ENCODE results near the gene LRATD1. TPM values are rescaled to one million over a fixed set of nuclear protein-coding genes. Genes with fewer than 3 reads are reported as not detected.
"Not testable (repeated sequence)": the region's sequence is repeated elsewhere in the genome, so short reads cannot be mapped to it uniquely, and the experiment has no call there.

LRATD1 gene
- total and polyA plus RNA-seq, 10 of the 15 experiments (the other 5 are each of a cell fraction or from before 2014, with no cell fraction given): 0.02 TPM; not detected in 9

DNA sequence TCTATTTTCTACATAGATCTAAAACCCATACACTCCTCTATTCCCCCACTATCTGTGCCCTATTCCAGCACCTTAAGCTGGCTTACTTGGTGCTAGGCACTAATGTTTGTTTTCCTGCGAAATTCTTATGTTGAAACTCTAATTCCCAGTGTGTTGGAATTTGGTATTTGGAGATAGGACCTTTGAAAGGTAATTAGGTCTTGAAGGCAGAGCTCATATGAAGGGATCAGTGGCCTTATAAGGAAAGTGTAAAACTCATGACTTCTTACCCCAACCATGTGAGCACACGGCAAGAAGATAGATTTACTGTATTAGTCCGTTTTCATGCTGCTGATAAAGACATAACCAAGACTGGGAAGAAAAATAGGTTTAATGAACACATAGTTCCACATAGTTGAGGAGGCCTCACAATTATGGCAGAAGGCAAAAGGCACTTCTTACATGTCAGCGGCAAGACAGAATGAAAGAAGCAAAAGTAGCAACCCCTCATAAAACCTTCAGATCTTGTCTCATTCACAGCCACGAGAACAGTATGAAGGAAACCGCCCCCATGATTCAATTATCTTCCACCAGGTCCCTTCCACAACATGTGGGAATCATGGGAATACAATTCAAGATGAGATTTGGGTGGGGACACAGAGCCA lies 10.5 kb upstream of the LRATD1 start (continued):
- TF ChIP-seq, protein P1, sequence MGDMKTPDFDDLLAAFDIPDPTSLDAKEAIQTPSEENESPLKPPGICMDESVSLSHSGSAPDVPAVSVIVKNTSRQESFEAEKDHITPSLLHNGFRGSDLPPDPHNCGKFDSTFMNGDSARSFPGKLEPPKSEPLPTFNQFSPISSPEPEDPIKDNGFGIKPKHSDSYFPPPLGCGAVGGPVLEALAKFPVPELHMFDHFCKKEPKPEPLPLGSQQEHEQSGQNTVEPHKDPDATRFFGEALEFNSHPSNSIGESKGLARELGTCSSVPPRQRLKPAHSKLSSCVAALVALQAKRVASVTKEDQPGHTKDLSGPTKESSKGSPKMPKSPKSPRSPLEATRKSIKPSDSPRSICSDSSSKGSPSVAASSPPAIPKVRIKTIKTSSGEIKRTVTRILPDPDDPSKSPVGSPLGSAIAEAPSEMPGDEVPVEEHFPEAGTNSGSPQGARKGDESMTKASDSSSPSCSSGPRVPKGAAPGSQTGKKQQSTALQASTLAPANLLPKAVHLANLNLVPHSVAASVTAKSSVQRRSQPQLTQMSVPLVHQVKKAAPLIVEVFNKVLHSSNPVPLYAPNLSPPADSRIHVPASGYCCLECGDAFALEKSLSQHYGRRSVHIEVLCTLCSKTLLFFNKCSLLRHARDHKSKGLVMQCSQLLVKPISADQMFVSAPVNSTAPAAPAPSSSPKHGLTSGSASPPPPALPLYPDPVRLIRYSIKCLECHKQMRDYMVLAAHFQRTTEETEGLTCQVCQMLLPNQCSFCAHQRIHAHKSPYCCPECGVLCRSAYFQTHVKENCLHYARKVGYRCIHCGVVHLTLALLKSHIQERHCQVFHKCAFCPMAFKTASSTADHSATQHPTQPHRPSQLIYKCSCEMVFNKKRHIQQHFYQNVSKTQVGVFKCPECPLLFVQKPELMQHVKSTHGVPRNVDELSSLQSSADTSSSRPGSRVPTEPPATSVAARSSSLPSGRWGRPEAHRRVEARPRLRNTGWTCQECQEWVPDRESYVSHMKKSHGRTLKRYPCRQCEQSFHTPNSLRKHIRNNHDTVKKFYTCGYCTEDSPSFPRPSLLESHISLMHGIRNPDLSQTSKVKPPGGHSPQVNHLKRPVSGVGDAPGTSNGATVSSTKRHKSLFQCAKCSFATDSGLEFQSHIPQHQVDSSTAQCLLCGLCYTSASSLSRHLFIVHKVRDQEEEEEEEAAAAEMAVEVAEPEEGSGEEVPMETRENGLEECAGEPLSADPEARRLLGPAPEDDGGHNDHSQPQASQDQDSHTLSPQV (IDR thresholded peaks at IDR 0.05): no peak
- TF ChIP-seq JUNB (IDR thresholded peaks at IDR 0.05) (no peak), CBFB (IDR thresholded peaks at IDR 0.05; ENCODE audit: low read depth) (no peak), EP300 (IDR thresholded peaks at IDR 0.05; ENCODE audit: borderline replicate concordance in 1 of 2, control insufficient read depth in 1 of 2, low read depth in 2 of 2, low read length in 2 of 2) (no peak), IKZF2 (IDR thresholded peaks at IDR 0.05) (no peak), SREBF1 (IDR thresholded peaks at IDR 0.05; ENCODE audit: low read length) (no peak), GABPA (IDR thresholded peaks at IDR 0.05; ENCODE audit: low read depth) (no peak)

- H3K27me3 ChIP-seq (replicated peaks in 1 of 2; ENCODE audit: control insufficient read depth in 2 of 2, insufficient read depth in 2 of 2, low read length in 1 of 2); CTCF ChIA-PET; H3K4me2 ChIP-seq (ENCODE audit: control insufficient read depth, insufficient read depth); H3K4me3 ChIP-seq; H3K9ac ChIP-seq (ENCODE audit: control insufficient read depth, insufficient read depth, low read length); BruUV-seq (replicated peaks); FAIRE-seq; H4K20me1 ChIP-seq (ENCODE audit: control insufficient read depth, insufficient read depth); RAD21 ChIA-PET (ENCODE audit: unreplicated experiment); POLR2A ChIA-PET; H3K27ac ChIP-seq (ENCODE audit: control insufficient read depth, insufficient read depth); in situ Hi-C loops (cut with MboI); intact Hi-C loops (cut with micrococcal nuclease; ENCODE audit: unreplicated experiment); H2AFZ ChIP-seq (ENCODE audit: control insufficient read depth, low read depth, low read length); SMC1A ChIA-PET (ENCODE audit: uncharacterized antibody, unreplicated experiment); DNase-seq (ENCODE audit: low read depth, low spot score); H3K4me1 ChIP-seq (ENCODE audit: control insufficient read depth, insufficient read depth, low read length); ATAC-seq; H3K79me2 ChIP-seq (ENCODE audit: control insufficient read depth, insufficient read depth, low read length); H3K9me3 ChIP-seq (replicated peaks; ENCODE audit: control insufficient read depth, insufficient read depth, low read length); H3K36me3 ChIP-seq (ENCODE audit: control insufficient read depth in 2 of 2, insufficient read depth in 2 of 2, low read length in 1 of 2): not testable (repeated sequence)
- 41% methylated on average over 3 of the region's 3 CpGs for WGBS (ENCODE audit: insufficient coverage, insufficient replicate concordance, low lambda C conversion rate, missing lambda C conversion rate)
These were observed 10.0 kb upstream of the LRATD1 start for GRCh38 chr2:14622550-14622939.
